Stimulated activated CD4-positive, alpha-beta T cell treated with anti-CD3 and anti-CD28 coated beads, Interleukin-4, amount 100 ng/mL, for 1 hour (primary cell): ENCODE measurements around the gene MAT2A.
"Not testable (repeated sequence)": the region's sequence is repeated elsewhere in the genome, so short reads cannot be mapped to it uniquely, and the experiment has no call there.

Experiments
- DNase-seq: peaks from one replicate; pipeline ENCODE4 v3.0.0-alpha.2; 2020

Gene MAT2A

GRCh38 chr2:85547859-85548607 lies 9.1 kb downstream of the MAT2A start:
- DNase-seq: no peak

GRCh38 chr2:85548608-85548900 lies 9.6 kb downstream of the MAT2A start:
- no peak for DNase-seq

- no peak for DNase-seq
Measured at GRCh38 chr2:85549095-85549494, 10.1 kb downstream of the MAT2A start.

- no peak for DNase-seq
Measured at GRCh38 chr2:85549826-85550225, 10.9 kb downstream of the MAT2A start.

GRCh38 chr2:85550486-85550885 lies 11.5 kb downstream of the MAT2A start:
- DNase-seq: no peak

- DNase-seq: peak; percentile 82
Measured at GRCh38 chr2:85551698-85552678, 13.0 kb downstream of the MAT2A start.

- DNase-seq: no peak
Measured at GRCh38 chr2:85553184-85553583, 14.2 kb downstream of the MAT2A start.

- no peak for DNase-seq
Measured at GRCh38 chr2:85554980-85555612, 16.1 kb downstream of the MAT2A start.

- DNase-seq: no peak
Measured at GRCh38 chr2:85557130-85557529, 18.2 kb downstream of the MAT2A start.

GRCh38 chr2:85558160-85558559 lies 19.2 kb downstream of the MAT2A start:
- DNase-seq: no peak

GRCh38 chr2:85560403-85560726 lies 21.4 kb downstream of the MAT2A start:
- DNase-seq: not testable (repeated sequence)

- no peak for DNase-seq
Measured at GRCh38 chr2:85560812-85561279, 21.9 kb downstream of the MAT2A start.

GRCh38 chr2:85561280-85562212 lies 22.6 kb downstream of the MAT2A start, which contains the start of gene GGCX:
Gene GGCX, minus strand, starts transcription at chr2:85561493. Its CDS starts 65 bp downstream, at chr2:85561428.
- DNase-seq: peak; percentile 96

- no peak for DNase-seq
Measured at GRCh38 chr2:85564144-85564563, 25.2 kb downstream of the MAT2A start.

GRCh38 chr2:85566265-85566664 lies 27.3 kb downstream of the MAT2A start:
- DNase-seq: no peak

GRCh38 chr2:85575739-85576138 lies 36.8 kb downstream of the MAT2A start:
- DNase-seq: no peak

GRCh38 chr2:85577063-85577385 lies 38.1 kb downstream of the MAT2A start:
- DNase-seq: no peak

GRCh38 chr2:85577386-85578242 lies 38.6 kb downstream of the MAT2A start, which contains the start of gene VAMP8:
Gene VAMP8, plus strand, starts transcription at chr2:85577586. Its CDS starts 61 bp downstream, at chr2:85577647.
- DNase-seq: peak; percentile 64

GRCh38 chr2:85578243-85579180 lies 39.5 kb downstream of the MAT2A start:
- DNase-seq: peak; percentile 17

- no peak for DNase-seq
Measured at GRCh38 chr2:85579266-85579935, 40.4 kb downstream of the MAT2A start.
